HCT116 (cell line): ENCODE measurements around the gene PROX1. TPM values are rescaled to one million over a fixed set of nuclear protein-coding genes. Genes with fewer than 3 reads are reported as not detected.

Experiments
- ATAC-seq: fragments of 200-7000 bp; cut with Tn5 transposase; 2 replicates; pipeline ENCODE4 v1.9.1; 2020; ENCODE audit warnings: mild to moderate bottlenecking, moderate library complexity
- BruUV-seq: library from RNA; stranded (reverse); fragments of 400-500 nt; replicated peaks from 2 replicates; lab custom pipeline; 2021; lab: Mats Ljungman, UMichigan
- CTCF ChIA-PET: fragments of 300-600 bp; sonication (Branson Sonifier 250); formaldehyde crosslinking; loops from one replicate; lab custom pipeline; 2021; ENCODE audit warnings: antibody characterized with exemption; lab: Charles Lee
- POLR2A ChIA-PET: fragments of 300-600, 350-600 bp; sonication (Branson Sonifier 250); formaldehyde crosslinking; loops from one replicate; lab custom pipeline; 2021; ENCODE audit warnings: antibody characterized with exemption; lab: Charles Lee
- RAD21 ChIA-PET, 2 experiments: fragments of 300-600 bp; sonication (Branson Sonifier 250); formaldehyde crosslinking; loops; one replicate each; lab custom pipeline; 2023; ENCODE audit warnings: low total read pairs in 2 of 2; ENCODE audit not compliant: uncharacterized antibody in 2 of 2, unreplicated experiment in 2 of 2, low non-redundant PET in 1 of 2; lab: Charles Lee
- DNase-seq: peaks from one replicate; pipeline ENCODE4 v3.0.0-alpha.2; 2010; ENCODE audit warnings: low read depth, low spot score
- H2AFZ ChIP-seq: fragments of 200-600 bp; shearing (Covaris generic), sonication (generic); 2 replicates; pipeline ENCODE4 v1.6.1; 2017; ENCODE audit warnings: low read depth, mixed run types, mixed read lengths, antibody characterized with exemption, low read length; ENCODE audit not compliant: poor library complexity, severe bottlenecking
- H3K27ac ChIP-seq: 2 replicates; pipeline ENCODE4 v1.5.1; 2012; ENCODE audit warnings: low read depth, low read length
- H3K27me3 ChIP-seq: fragments of 200-600 bp; sonication (generic); 2 replicates; pipeline ENCODE4 v1.6.1; 2016; ENCODE audit warnings: mixed run types, low read length, mixed read lengths; ENCODE audit not compliant: insufficient read depth
- H3K36me3 ChIP-seq, 2 experiments: fragments of 200-500 bp in 1 of 2; fragments of 200-600 bp in 1 of 2; sonication (Bioruptor generic) in 1 of 2; sonication (generic) in 1 of 2; 2 replicates each; pipeline versions ENCODE4 v1.5.1 to v1.6.1; 2014 to 2016; ENCODE audit warnings: low read length in 2 of 2, inconsistent platforms in 1 of 2, mixed read lengths in 1 of 2, mixed run types in 1 of 2; ENCODE audit not compliant: insufficient read depth in 2 of 2, control insufficient read depth in 1 of 2
- H3K4me1 ChIP-seq, 2 experiments: fragments of 200-600 bp in 1 of 2; sonication (generic) in 1 of 2; 2 replicates each; pipeline versions ENCODE4 v1.5.1 to v1.6.1; 2012 to 2017; ENCODE audit warnings: low read length in 2 of 2, inconsistent platforms in 1 of 2, mild to moderate bottlenecking in 1 of 2, mixed read lengths in 1 of 2, mixed run types in 1 of 2, moderate library complexity in 1 of 2; ENCODE audit not compliant: insufficient read depth in 2 of 2, control insufficient read depth in 1 of 2
- H3K4me2 ChIP-seq: fragments of 200-600 bp; sonication (generic); 2 replicates; pipeline ENCODE4 v1.6.1; 2017; ENCODE audit warnings: mixed run types, low read length, mixed read lengths
- H3K4me3 ChIP-seq, 2 experiments: fragments of 200-600 bp in 1 of 2; sonication (generic) in 1 of 2; replicated peaks in 1 of 2; 2 replicates each; pipeline ENCODE4 v1.5.1; 2011 to 2016; ENCODE audit warnings: low read length in 2 of 2, control low read depth in 1 of 2, low read depth in 1 of 2, mild to moderate bottlenecking in 1 of 2, mixed read lengths in 1 of 2, mixed run types in 1 of 2
- H3K79me2 ChIP-seq: fragments of 200-600 bp; sonication (generic); 2 replicates; pipeline ENCODE4 v1.6.1; 2017; ENCODE audit warnings: mild to moderate bottlenecking, mixed run types, low read length, moderate library complexity, mixed read lengths; ENCODE audit not compliant: insufficient read depth
- H3K9ac ChIP-seq: fragments of 200-600 bp; sonication (generic); 2 replicates; pipeline ENCODE4 v1.6.1; 2016; ENCODE audit warnings: low read length, mixed read lengths
- H3K9me2 ChIP-seq: fragments of 200-600 bp; sonication (generic), shearing (Covaris generic); 2 replicates; pipeline ENCODE4 v1.6.1; 2017; ENCODE audit warnings: mixed run types, mild to moderate bottlenecking, moderate library complexity; ENCODE audit not compliant: insufficient read depth
- H3K9me3 ChIP-seq, 2 experiments: fragments of 200-500 bp in 1 of 2; fragments of 200-600 bp in 1 of 2; sonication (Bioruptor generic) in 1 of 2; sonication (generic) in 1 of 2; 2 replicates each; pipeline ENCODE4 v1.6.1; 2014 to 2017; ENCODE audit warnings: low read length in 2 of 2, mixed read lengths in 2 of 2, inconsistent platforms in 1 of 2, low read depth in 1 of 2, mild to moderate bottlenecking in 1 of 2, mixed run types in 1 of 2, moderate library complexity in 1 of 2; ENCODE audit not compliant: control insufficient read depth in 1 of 2, insufficient read depth in 1 of 2
- H4K20me1 ChIP-seq: fragments of 200-600 bp; sonication (generic), shearing (Covaris generic); 2 replicates; pipeline ENCODE4 v1.6.1; 2017; ENCODE audit warnings: mixed run types, mild to moderate bottlenecking, moderate library complexity; ENCODE audit not compliant: insufficient read depth
- ATF3 ChIP-seq: IDR thresholded peaks from 2 replicates; pipeline ENCODE4 v1.6.1; 2012
- CBX3 ChIP-seq: IDR thresholded peaks from 2 replicates; pipeline ENCODE4 v1.6.1; 2012; ENCODE audit warnings: low read depth
- CEBPB ChIP-seq: IDR thresholded peaks from 2 replicates; pipeline ENCODE4 v1.6.1; 2012; ENCODE audit warnings: low read depth
- EGR1 ChIP-seq: IDR thresholded peaks from 2 replicates; pipeline ENCODE4 v1.6.1; 2012; ENCODE audit warnings: low read depth
- ELF1 ChIP-seq: IDR thresholded peaks from 2 replicates; pipeline ENCODE4 v1.6.1; 2012; ENCODE audit warnings: low read depth, borderline replicate concordance
- EZH2 ChIP-seq: fragments of 200-600 bp; sonication (generic); IDR thresholded peaks from 2 replicates; pipeline ENCODE4 v1.6.1; 2017; ENCODE audit warnings: antibody characterized with exemption, mixed run types
- EZH2phosphoT487 ChIP-seq: fragments of 200-600 bp; IDR thresholded peaks from 2 replicates; pipeline ENCODE4 v1.6.1; 2018; ENCODE audit warnings: antibody characterized with exemption, borderline replicate concordance
- FOSL1 ChIP-seq: IDR thresholded peaks from 2 replicates; pipeline ENCODE4 v1.6.1; 2012; ENCODE audit warnings: low read depth
- JUND ChIP-seq: IDR thresholded peaks from 2 replicates; pipeline ENCODE4 v1.6.1; 2012
- POLR2A ChIP-seq: IDR thresholded peaks from 2 replicates; pipeline ENCODE4 v1.7.0; 2011; ENCODE audit warnings: borderline replicate concordance; ENCODE audit not compliant: insufficient read depth, insufficient read length; ENCODE audit errors: extremely low read depth
- SIN3A ChIP-seq: IDR thresholded peaks from 2 replicates; pipeline ENCODE4 v1.6.1; 2012; ENCODE audit warnings: low read depth
- SP1 ChIP-seq: IDR thresholded peaks from 2 replicates; pipeline ENCODE4 v1.6.1; 2012; ENCODE audit warnings: low read depth
- TCF7L2 ChIP-seq: IDR thresholded peaks from 2 replicates; pipeline ENCODE4 v1.7.0; 2011; ENCODE audit warnings: borderline replicate concordance, inconsistent platforms; ENCODE audit not compliant: insufficient read depth, insufficient read length; ENCODE audit errors: extremely low read depth
- YY1 ChIP-seq: IDR thresholded peaks from 2 replicates; pipeline ENCODE4 v1.6.1; 2011; ENCODE audit warnings: low read length, low read depth, moderate library complexity, mild to moderate bottlenecking; ENCODE audit not compliant: insufficient replicate concordance; ENCODE audit errors: extremely low read depth
- ZFX ChIP-seq: fragments of 450-650 bp; IDR thresholded peaks from 2 replicates; pipeline ENCODE4 v1.6.1; 2017
- ZNF274 ChIP-seq: fragments of 200-500 bp; sonication (Bioruptor generic); IDR thresholded peaks from 2 replicates; pipeline ENCODE4 v1.6.1; 2014; ENCODE audit warnings: mild to moderate bottlenecking, low read depth, low read length, inconsistent platforms
- intact Hi-C: fragments of 100-400 bp; cut with micrococcal nuclease; formaldehyde crosslinking; loops from 2 replicates; pipeline ENCODE4 v1.10.0; 2022
- total RNA-seq: library from RNA; stranded (reverse); gene quantifications from one replicate; pipeline ENCODE4 v1.2.1, GENCODE V29; 2021; ENCODE audit not compliant: unreplicated experiment
- TF ChIP-seq, protein P1 (sequence below): IDR thresholded peaks from 2 replicates; pipeline ENCODE4 v1.6.1; 2012; ENCODE audit warnings: low read depth
- TF ChIP-seq, protein P2 (sequence below): IDR thresholded peaks from 2 replicates; pipeline ENCODE4 v1.6.1; 2012

PROX1 gene
- total RNA-seq, 1 experiment from 2014 or later = 0.22 TPM

- Histone ChIP-seq H2AFZ (no peak overlapping the region), H3K27me3 (peaks cover 41% of the 10 kb centered on the region), H3K27ac (no peak overlapping the region), H3K4me2 (no peak overlapping the region), H3K9me2 (no peaks in the 10 kb centered on the region), H3K9me3 (no peaks in the 10 kb centered on the region), H3K36me3 (no peaks in the 10 kb centered on the region), H3K4me3 (no peak overlapping the region), H3K4me1 (no peaks in the 10 kb centered on the region), H3K9ac (no peak overlapping the region), H3K79me2 (no peaks in the 10 kb centered on the region), H4K20me1 (no peaks in the 10 kb centered on the region)
- ATAC-seq (no peak), DNase-seq (no peak)
- intact Hi-C loops = no loop called here
- TF ChIP-seq ZFX = no peak
- no peak for TF ChIP-seq SP1
- TF ChIP-seq JUND = no peak
- no peak for TF ChIP-seq POLR2A
- ChIA-PET RAD21 (no interaction called here), POLR2A (no interaction called here), CTCF (no interaction called here)
- BruUV-seq = no TSS peak
Observed at GRCh38 chr1:214067397-214067796, 79.6 kb downstream of the PROX1 start.

GRCh38 chr1:214067853-214068703 is 80.3 kb downstream of the PROX1 start:
- no peak overlapping the region for H3K27ac ChIP-seq
- peaks cover 39% of the 10 kb centered on the region for H3K27me3 ChIP-seq
- H3K9me2 ChIP-seq = no peaks in the 10 kb centered on the region
- no peak overlapping the region for H3K9ac ChIP-seq
- POLR2A ChIA-PET = no interaction called here
- H3K9me3 ChIP-seq = no peaks in the 10 kb centered on the region
- ATAC-seq = no peak
- no peak overlapping the region for H2AFZ ChIP-seq
- H3K79me2 ChIP-seq = no peaks in the 10 kb centered on the region
- no TSS peak for BruUV-seq
- intact Hi-C loops = no loop called here
- DNase-seq = no peak
- no peak for TF ChIP-seq EZH2
- no peak for TF ChIP-seq EGR1
- TF ChIP-seq EZH2phosphoT487 = no peak
- no peak for TF ChIP-seq ZNF274
- TF ChIP-seq CEBPB = no peak
- no peak for TF ChIP-seq TCF7L2
- no peak for TF ChIP-seq SIN3A
- no peak for TF ChIP-seq CBX3
- no peak for TF ChIP-seq ELF1
- no peak for TF ChIP-seq FOSL1
- TF ChIP-seq, protein P1, sequence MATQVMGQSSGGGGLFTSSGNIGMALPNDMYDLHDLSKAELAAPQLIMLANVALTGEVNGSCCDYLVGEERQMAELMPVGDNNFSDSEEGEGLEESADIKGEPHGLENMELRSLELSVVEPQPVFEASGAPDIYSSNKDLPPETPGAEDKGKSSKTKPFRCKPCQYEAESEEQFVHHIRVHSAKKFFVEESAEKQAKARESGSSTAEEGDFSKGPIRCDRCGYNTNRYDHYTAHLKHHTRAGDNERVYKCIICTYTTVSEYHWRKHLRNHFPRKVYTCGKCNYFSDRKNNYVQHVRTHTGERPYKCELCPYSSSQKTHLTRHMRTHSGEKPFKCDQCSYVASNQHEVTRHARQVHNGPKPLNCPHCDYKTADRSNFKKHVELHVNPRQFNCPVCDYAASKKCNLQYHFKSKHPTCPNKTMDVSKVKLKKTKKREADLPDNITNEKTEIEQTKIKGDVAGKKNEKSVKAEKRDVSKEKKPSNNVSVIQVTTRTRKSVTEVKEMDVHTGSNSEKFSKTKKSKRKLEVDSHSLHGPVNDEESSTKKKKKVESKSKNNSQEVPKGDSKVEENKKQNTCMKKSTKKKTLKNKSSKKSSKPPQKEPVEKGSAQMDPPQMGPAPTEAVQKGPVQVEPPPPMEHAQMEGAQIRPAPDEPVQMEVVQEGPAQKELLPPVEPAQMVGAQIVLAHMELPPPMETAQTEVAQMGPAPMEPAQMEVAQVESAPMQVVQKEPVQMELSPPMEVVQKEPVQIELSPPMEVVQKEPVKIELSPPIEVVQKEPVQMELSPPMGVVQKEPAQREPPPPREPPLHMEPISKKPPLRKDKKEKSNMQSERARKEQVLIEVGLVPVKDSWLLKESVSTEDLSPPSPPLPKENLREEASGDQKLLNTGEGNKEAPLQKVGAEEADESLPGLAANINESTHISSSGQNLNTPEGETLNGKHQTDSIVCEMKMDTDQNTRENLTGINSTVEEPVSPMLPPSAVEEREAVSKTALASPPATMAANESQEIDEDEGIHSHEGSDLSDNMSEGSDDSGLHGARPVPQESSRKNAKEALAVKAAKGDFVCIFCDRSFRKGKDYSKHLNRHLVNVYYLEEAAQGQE = no peak
- TF ChIP-seq, protein P2, sequence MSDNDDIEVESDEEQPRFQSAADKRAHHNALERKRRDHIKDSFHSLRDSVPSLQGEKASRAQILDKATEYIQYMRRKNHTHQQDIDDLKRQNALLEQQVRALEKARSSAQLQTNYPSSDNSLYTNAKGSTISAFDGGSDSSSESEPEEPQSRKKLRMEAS = no peak
- no peak for TF ChIP-seq ATF3
- TF ChIP-seq JUND = no peak
- no peak for TF ChIP-seq YY1
- TF ChIP-seq SP1 = no peak
- CTCF ChIA-PET = no interaction called here
- RAD21 ChIA-PET = no interaction called here
- H4K20me1 ChIP-seq = no peaks in the 10 kb centered on the region
- H3K36me3 ChIP-seq = no peaks in the 10 kb centered on the region
- no peak overlapping the region for H3K4me3 ChIP-seq
- H3K4me1 ChIP-seq = no peaks in the 10 kb centered on the region
- no peak overlapping the region for H3K4me2 ChIP-seq
